Esophagus muscularis mucosa (tissue), 4 donors: Measurements from ENCODE around the gene YY1.

ENCODE experiments used
- EP300 ChIP-seq: sonication (generic); formaldehyde crosslinking; IDR thresholded peaks from one replicate; pipeline ENCODE4 v1.6.1; 2017; ENCODE audit warnings: antibody characterized with exemption
- POLR2A ChIP-seq: fragments of 450-650 bp; IDR thresholded peaks from one replicate; pipeline ENCODE4 v1.6.1; 2017; ENCODE audit warnings: antibody characterized with exemption, moderate library complexity, mild to moderate bottlenecking, low read depth
- POLR2AphosphoS5 ChIP-seq, 2 donors: sonication (generic); formaldehyde crosslinking; IDR thresholded peaks; one replicate each; pipeline ENCODE4 v1.6.1; 2017; ENCODE audit warnings: antibody characterized with exemption in 2 of 2
- TF ChIP-seq, protein P1 (sequence below), 3 experiments: fragments of 200-600 bp in 2 of 3; fragments of 450-650 bp in 1 of 3; sonication (generic) in 2 of 3; IDR thresholded peaks; one replicate each; pipeline ENCODE4 v1.5.1; 2017 to 2019; ENCODE audit warnings: antibody characterized with exemption in 3 of 3, mild to moderate bottlenecking in 2 of 3, moderate library complexity in 1 of 3

DNA sequence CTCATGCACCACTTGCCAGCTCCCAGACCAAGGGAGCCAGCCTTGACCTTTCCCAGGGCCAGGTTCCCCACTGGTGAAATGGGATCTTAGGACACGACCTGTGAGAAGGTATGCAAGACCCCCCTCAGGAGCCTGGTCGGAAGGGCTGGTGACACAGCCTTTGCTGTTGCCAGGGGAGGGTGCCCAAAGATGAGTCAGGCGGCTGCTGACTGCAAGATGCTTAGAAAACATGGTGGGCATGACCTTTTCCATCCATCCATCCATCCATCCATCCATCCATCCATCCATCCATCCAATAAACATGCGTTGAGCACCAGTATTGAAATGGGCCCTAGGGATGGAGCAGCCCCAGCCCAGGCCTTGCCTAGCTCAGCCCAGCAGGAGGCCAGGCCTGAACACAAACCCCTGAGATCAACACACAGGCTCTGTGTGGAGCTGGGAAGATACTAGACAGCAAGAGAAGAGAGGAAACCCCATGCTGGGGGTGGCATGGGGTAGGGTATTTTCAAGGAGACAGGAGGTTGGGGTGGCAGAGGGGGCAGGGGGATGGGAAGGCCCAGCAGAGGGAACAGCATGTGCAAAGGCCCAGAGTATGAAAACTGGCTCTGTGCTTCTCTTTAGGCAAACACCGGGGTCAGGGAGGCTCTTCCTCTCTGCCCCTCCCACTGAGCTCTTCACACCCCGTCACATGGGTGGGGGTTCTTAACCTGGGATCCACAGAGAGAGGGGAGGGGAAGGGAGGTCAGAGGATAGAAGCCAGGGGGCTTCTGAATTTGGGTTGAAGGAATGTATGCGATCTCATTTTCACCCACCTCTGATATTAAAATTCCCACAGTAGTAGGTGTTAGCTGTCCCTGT is 26.2 kb upstream of the YY1 start:
- no peak for TF ChIP-seq POLR2A
- TF ChIP-seq, protein P1, sequence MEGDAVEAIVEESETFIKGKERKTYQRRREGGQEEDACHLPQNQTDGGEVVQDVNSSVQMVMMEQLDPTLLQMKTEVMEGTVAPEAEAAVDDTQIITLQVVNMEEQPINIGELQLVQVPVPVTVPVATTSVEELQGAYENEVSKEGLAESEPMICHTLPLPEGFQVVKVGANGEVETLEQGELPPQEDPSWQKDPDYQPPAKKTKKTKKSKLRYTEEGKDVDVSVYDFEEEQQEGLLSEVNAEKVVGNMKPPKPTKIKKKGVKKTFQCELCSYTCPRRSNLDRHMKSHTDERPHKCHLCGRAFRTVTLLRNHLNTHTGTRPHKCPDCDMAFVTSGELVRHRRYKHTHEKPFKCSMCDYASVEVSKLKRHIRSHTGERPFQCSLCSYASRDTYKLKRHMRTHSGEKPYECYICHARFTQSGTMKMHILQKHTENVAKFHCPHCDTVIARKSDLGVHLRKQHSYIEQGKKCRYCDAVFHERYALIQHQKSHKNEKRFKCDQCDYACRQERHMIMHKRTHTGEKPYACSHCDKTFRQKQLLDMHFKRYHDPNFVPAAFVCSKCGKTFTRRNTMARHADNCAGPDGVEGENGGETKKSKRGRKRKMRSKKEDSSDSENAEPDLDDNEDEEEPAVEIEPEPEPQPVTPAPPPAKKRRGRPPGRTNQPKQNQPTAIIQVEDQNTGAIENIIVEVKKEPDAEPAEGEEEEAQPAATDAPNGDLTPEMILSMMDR (IDR thresholded peaks at IDR 0.05), result no peak
- no peak for TF ChIP-seq POLR2AphosphoS5 (IDR thresholded peaks at IDR 0.05)
- TF ChIP-seq EP300, result no peak
